Stimulated activated CD8-positive, alpha-beta memory T cell treated with anti-CD3 and anti-CD28 coated beads, Interleukin-12 subunit alpha, Interleukin-12 subunit beta, amount 100 ng/mL, for 24 hours (primary cell): ENCODE measurements around the gene S100A2.

Source experiments
- DNase-seq: peaks from one replicate; pipeline ENCODE4 v3.0.0-alpha.2; 2020; ENCODE audit errors: extremely low read depth

Gene S100A2

DNA sequence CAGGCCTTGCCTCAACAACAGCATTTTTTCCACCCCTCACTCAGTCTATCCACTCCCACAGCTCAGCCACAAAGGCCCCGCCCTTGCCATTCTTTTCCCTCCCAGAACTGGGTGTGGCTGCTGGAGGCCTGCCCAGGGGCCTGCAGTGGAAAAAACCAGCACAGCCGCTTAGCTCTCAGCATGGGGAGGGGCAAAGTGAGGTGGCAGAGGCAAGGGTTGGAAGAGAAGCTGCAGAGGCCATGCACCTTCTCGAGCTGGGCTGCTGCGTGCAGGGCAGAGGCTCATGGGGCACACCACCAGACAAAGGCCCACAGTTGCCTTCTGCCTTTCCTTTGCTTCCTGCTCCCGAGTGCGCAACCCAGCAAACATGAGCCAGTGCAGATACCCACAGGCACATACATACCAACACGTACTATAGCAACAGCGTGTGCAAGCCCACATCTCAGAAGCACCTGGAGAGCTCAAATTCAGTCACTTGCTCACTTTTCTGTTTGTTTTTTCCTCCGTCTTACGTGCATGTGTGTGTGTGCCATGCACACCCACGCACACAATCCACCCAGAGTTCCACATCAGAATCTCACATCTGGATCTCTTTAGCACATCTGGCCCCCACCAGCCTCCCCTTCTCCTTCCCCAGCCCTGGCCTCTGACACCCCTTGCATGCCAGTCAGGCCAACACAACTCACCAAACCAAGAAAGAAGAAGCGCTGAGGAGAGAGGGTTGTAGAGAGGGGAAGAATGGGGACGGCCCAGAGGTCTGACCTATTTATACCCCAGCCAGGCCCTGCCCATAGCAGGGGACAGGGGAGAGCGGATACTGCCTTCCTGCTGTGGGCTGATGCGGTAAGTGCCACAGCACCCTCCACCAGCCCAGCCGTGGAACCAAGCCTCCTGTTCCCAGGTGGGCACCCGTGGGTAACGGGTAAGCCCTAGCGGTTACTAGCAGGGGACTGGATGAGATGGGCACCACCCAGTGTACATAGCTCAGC, 20.3 kb downstream of the S100A2 start, which contains the start of gene S100A4:
S100A4 (minus strand) TSS at position 740 of the 989 bp plus-strand sequence. CDS start 1,012 bp downstream, outside the sequence.
- peak; percentile 79 for DNase-seq

DNA sequence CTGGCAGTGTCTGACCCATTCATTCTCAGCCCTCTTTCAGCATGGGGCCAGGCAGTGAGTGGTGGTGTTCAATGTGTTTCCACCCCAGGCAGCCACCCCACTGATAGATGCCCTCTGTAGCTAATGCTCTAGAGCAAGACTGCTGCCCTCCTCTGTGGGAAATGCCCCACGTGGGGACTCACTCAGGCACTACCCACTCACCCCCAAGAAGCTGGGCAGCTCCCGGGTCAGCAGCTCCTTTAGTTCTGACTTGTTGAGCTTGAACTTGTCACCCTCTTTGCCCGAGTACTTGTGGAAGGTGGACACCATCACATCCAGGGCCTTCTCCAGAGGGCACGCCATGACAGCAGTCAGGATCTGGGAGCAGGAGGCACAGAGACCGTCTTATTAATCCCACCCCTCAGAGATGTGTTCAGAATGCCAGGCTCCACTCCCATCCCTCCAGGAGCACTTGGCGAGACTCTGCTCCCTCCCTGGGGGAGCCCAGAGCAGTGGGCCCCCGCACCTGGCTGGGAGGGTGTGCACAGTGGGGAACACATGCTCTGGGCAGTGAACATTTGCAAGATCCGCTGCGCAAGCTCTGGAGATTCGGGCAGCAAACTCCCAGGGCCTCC, 21.1 kb downstream of the S100A2 start:
- no peak for DNase-seq

DNA sequence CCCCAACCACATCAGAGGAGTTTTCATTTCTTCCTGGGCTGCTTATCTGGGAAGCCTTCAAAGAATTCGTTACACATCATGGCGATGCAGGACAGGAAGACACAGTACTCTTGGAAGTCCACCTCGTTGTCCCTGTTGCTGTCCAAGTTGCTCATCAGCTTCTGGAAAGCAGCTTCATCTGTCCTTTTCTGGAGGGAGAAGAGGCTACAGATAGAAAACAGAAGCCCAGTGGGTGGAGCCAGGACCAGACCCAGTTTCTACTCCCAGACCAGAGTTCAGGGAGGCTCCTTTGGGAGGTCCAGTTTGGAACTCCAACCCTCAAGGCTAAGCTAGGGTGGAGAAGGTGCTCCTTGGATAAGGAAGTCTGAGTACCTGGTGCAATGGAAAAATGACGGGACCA, 21.9 kb downstream of the S100A2 start:
- no peak for DNase-seq

DNA sequence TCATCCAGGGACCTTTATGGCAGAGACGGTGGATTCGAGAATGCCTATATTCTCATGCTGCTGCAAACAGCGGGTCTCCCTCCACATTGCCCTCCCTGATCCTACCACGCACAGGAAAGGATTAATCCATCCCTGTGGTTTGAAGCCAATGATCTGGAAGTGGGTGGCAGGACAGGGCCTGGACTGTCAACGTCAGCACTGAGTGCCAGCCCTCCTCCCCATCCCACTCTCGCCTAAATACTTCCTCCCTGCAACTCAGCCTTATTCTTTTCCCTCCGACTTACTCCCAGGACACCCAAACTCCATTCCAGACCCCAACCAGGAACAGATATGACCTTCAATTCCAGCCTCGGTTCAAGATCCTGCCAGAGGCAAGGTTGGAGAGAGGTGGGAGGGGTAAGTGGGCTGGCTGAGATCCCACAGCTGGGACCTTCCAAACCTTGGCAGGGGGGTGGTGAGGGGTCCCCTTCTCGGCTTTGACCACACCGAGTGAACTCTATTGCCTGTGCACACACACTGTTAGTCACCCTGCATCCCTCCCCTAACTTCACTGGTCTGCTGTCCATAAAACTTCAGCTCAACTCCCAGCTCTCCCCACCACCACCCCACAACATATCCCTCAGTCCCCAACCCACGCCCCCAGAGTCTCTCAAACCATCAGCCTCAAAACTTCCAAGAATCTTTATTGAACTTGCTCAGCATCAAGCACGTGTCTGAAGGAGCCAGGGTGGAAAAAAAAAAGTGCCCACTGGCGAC, 22.5 kb downstream of the S100A2 start:
- no peak for DNase-seq

DNA sequence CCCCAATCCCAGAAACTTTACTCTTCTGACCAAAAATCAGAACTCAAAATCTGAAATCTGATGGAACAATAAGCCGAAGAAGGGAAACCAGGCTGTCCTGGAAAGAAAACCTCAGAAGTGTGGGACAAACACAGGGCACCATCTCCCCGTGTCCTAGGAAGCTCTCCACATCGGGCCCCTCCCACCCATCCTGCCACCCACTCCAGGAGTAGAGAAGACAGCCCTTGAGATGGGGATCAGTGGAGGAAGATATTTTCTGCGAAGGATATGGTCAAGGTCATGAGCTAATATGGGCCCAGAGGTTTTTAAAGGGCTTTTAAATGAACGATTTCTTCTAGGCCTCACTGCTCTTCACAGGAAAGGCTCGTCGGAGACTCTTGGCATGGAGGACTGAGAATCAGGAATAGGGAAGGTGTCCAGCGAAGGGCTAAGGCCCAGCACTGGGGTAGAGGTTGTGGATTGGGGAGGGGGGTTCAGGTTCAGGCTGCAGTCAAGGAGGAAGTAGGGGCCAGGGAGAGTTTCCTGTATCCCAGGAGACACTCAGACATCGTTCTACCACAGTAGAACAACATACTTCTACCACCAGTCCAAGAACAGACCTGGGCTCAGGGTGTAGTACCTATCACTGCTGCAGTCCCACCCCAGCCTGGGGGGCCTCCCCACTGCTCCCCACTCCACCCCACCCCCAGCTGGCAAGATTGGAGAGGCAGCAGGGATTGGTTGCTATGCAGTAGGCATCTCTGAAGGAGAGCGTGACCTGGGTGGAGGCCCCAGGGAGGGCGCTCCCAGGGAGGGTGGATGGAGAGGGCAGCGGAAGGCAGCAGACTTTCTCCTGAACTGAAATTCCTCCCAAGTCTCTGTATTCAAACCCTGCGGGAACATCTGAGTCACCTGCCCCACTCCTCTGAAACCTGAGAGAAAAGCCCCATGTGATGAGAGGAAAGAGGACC, 23.7 kb downstream of the S100A2 start:
- no peak for DNase-seq

DNA sequence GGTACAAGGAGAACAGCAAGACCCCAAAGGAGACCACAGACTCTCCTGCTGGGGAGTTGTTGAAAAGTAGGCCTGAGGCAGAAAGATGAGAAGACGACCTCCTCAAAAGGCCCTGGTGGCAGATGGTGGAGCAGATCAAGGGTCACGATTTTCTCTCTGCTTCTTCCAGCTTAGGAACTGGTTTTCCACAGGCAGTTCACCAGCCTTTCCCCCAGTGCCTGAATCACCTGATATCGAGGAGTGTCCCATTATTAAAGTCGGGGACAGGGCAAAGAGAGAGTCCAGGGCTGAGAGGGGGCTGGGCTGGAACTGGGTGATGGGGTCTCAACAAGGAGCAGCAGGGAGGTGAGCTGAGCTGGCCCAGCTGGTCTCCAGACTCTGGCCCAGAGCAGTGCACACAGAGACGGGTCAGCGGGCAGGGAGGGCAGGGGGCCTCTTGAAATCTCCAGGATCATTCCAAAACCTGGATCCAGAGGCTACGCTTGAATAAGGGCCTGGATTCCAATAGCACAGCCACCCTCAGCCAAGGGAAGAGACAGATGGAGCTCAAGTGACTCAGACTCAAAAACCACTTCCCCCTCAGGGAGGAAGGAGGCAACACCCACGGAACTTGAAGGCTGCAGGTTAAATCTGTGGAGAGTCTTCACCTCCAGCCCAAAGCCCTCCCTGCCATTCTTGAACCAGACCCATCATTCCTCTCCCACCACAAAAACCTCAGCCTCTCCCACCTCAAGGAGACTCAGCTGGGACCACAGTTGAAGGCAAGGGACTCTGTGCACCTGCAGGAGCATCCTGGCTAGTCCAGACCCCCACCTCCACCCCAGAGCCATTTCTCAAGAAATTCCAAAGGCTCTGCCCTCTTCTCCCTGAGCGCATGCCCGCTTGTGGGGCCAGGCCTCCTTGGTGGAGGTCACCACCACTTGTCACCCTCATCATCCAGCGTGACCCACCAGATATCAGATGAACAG, 25.0 kb downstream of the S100A2 start, which contains the start of gene S100A5:
S100A5 (minus strand) TSS at position 541 of the 968 bp plus-strand sequence. CDS start 743 bp downstream, outside the sequence.
- no peak for DNase-seq

DNA sequence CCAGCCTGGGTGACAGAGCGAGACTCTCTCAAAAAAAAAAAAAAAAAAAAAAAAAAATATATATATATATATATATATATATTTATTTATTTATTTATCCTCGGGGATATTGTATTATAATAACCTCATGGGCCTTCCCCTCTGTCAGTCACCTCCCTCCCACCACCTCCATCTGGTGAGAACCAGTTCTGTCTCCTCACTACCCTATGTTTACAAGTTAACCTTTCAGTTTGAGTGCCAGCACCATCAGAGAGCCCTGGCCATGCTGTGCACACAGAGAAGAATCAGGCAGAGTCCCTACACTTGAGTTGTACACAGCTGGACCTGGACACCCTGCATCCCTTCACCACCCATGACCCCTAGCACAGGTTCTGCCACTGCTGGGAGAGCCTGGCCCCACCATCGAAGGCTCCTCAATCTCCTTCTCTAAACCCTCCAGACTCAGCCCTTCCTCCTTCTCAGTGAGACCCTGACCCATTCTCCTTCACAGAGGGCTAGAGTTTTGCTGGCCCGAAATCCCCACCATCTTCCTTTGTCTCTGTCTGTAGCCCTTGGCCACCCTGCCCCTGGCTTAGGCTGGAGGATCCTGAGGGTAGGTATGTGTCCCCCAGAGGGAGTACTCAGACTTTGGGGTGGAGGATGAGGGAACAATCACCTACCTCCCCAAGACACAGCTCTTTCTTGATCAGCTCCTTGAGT, 26.1 kb downstream of the S100A2 start:
- DNase-seq = no peak

DNA sequence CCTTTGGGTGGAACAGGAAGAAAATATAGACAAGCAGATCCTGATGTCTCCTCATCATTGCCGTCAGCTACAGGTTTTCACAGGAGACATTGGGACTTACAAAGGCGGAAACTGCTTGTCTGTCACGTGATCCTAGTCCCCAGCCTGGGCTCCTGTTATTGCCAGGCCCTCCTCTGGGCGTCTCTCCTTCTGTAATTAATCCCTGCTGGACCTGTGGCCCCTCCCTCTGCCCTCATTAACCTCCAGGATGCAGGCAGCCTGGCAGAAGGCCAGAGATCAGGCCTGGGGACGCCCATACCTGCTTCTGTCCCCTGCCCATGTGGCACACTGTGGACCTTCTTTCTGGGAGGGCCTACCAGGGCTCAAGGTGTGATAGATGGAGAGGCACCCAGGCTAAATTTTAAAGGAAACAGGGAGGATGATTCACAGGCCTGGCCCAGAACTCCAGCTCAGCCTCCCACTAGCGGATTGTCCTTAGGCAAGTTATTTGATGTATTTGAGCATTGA, 27.3 kb downstream of the S100A2 start:
- DNase-seq = no peak

DNA sequence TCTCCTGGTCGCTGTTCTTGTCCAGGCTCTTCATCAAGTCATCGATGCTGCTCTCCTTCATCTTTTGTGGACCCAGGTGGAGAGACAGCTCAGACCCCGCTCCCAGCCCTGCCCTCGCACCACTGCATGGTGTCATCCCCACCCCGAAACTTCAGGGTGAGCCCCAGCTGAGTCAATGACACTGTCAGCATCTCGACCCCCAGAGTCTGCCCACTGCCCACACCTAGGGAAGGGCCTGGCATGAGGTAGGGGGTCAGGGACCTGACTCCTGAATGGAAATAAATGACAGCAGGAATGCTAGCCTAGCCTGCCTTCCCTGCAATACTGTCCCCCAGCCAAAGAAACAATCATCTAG, 28.3 kb downstream of the S100A2 start:
- DNase-seq = no peak

DNA sequence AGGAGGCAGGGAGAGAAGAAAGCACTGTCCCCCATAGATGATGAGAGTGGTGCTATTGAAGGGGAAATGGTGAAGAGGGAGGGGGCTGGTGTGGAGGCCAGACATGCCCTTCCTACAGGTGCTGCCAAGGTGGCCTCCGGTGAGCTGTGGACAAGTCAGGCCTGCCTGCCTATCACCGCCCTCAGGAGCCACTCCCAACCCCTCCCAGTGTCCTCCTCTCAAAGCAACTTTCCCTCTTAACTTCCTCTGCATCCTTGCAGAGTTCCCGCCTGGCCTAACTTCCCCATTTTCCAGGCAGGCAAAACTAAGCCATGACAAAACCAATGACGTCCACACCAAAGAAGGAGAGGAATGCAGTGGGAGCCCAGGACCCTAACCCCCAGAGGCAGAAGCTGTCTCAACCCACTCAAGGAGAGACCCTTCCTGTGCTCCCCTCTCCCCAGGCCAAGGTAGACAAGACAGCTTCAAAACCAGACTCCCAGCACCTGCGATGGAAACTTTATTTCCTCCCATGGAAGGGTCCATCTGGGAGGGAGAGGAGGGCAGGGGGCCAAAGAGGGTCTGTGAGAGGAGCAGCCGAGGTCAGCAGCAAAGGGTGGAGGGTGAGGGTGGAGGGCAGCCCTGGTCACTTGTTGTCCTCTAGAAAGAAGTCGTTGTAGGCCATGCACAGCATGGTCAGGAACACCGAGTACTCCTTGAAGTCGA, 28.8 kb downstream of the S100A2 start:
- no peak for DNase-seq

DNA sequence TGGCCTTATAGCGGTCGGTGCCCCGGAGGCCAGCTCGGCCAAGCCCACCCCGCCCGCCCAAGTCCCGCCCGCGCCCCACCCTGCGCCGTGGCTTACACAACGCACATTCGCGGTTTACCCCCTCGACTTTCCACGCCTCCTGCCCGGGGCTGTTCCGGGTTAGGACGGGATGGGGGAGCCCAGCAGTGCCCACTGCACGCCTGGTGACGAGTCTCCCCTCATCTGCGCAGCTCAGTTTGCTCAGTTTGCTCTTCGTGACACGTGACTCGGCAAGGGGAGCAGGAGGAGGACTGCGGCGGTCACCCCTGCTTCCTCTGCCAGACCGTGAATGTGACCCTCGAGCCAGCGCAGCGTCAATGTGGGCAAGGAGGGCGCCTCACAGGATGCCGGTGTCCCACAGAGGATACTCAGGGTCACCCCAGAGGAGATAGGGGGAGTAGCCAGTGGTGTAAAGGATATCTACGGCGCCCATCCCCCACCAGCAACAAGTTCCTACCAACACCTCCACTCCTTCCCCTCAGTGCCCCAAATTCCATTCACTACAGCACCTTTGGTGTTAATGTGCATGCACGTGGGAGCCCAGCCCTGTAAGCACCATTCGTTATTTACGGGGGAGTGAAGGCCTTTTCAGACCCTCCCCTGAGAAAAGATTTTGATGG, 29.5 kb downstream of the S100A2 start:
- peak; percentile 59 for DNase-seq

DNA sequence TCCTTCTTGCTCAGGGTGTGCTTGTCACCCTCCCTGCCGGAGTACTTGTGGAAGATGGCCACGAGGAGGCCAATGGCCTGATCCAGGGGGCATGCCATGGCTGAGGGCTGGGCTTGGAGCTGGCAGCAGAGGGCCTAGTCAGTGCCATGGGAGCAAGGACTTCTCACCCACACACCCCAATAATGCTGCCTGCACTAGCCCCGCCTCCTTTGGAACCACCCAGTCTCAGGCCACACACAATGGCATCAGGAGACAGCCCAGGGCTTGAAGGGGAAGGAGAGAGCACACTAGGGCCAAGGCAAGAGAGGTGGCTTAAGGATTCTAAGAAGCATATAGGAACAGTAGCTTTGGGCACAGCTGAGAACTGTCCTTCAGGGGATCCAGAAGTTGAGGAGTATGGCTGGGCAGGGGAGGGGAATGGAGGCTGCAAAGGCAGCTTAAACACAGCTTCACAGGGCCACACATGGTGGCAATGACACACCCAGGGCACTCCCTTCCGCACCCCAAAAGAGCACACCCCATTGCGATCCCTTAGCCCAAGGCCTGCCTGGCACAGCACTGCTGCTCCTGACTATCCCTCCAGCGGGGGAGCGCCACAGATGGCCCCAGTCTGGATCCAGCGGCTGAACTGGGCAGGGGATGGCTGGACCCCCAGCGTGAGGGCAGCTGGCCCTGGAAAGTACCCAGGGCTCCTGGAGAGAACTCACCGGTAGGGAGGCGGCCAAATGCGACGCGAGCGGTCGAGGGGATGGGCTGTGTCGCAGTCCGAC, 30.2 kb downstream of the S100A2 start, which contains the start of gene S100A6:
S100A6 (minus strand) TSS at position 750 of the 770 bp plus-strand sequence; CDS start at position 98, 652 bp downstream.
- DNase-seq = no peak

DNA sequence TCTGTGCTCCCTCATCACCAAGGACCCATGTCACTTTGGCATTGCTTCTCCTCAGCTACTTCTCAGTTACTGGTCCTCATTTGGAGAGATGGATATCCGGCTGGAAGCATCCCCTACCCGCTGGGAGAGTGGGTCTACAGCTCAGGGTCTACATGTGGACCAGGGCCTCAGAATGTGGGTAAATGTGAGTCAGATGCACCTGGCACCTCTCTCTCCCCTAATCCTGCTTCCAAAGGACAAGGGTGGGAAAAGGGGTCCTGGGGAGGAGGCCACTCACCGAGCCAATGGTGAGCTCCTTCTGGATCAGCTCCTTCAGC, 30.8 kb downstream of the S100A2 start:
- no peak for DNase-seq

DNA sequence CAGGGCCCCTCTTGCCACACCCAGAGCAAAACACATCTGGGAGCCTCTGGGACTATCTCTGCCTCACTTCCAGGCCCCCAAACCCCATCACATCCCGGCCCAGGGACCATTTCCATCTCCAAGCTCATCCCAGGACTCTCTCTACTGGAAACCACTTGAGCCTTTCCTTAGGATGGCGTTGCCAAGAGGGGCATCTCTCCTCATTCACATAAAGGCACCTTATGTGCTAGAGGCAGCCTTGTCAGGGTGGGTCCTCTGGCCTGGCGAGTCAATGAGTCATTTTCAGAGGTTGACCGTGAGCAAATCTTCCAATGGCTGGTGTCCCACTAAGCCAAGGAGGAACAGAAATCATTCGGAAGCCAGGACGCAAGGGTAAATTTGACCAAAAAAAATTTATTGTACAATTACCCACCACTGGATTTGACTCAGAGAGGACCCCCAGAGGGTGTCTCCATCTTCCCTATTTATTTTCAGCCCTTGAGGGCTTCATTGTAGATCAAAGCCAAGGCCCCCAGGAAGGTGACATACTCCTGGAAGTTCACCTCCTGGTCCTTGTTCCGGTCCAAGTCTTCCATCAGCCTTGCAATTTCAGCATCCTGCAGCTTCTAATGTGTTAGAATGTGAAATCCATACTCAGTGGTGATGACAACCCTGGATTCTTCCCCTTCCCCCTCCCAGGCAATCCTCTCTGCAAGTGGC, 31.3 kb downstream of the S100A2 start:
- no peak for DNase-seq

DNA sequence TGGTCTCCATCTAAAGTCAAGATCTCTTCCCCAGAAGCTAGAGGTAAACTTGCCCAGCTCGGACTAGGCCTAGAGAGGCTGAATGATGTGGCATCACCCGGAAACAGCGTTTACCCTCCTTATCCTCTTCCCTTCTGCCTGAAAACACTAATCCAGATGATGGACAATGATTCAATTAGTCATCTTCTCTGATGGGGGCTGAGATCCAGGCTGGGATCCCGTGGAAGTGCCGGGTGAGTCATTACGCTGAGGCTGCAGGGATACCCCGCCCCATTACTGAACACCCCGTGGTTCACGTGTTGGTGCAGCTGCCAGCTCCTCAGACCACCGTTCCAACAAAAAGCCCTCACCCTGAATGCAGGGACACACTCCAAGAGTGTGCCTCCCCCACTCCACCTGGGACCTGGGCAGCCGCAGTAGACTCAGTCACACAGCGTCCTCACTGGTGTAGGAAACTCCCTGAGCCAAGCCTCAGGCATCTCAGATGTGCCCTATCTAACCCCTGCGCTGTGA, 31.9 kb downstream of the S100A2 start:
- no peak for DNase-seq
